OCI-LY7 (cell line): ENCODE data around the gene C1orf21. TPM values are rescaled to one million over a fixed set of nuclear protein-coding genes. Genes with fewer than 3 reads are reported as not detected.

Experiments
- BruUV-seq: library from RNA; stranded (reverse); fragments of 400-500 nt; replicated peaks from 2 replicates; lab custom pipeline; 2021; lab: Mats Ljungman, UMichigan
- CTCF ChIA-PET: fragments of 300-600 bp; sonication (Branson Sonifier 250); formaldehyde crosslinking; loops from one replicate; lab custom pipeline; 2022; ENCODE audit warnings: antibody characterized with exemption; ENCODE audit not compliant: unreplicated experiment; lab: Charles Lee
- POLR2A ChIA-PET: fragments of 300-600 bp; sonication (Branson Sonifier 250); formaldehyde crosslinking; loops from one replicate; lab custom pipeline; 2022; ENCODE audit warnings: antibody characterized with exemption; lab: Charles Lee
- DNase-seq: peaks from one replicate; pipeline ENCODE4 v3.0.0-alpha.2; 2015; ENCODE audit warnings: low spot score
- H2AFZ ChIP-seq: fragments of 200-600 bp; sonication (generic), shearing (Covaris generic); 2 replicates; pipeline ENCODE4 v1.6.1; 2014; ENCODE audit warnings: mild to moderate bottlenecking, antibody characterized with exemption, low read length, moderate library complexity
- H3K27ac ChIP-seq: fragments of 200-600 bp; sonication (generic); 2 replicates; pipeline ENCODE4 v1.5.1; 2014; ENCODE audit warnings: mixed run types, low read depth, mild to moderate bottlenecking, moderate library complexity, low read length, inconsistent platforms; ENCODE audit not compliant: poor library complexity, severe bottlenecking
- H3K36me3 ChIP-seq: fragments of 200-600 bp; sonication (generic); 2 replicates; pipeline ENCODE4 v1.6.1; 2014; ENCODE audit warnings: mild to moderate bottlenecking, antibody characterized with exemption, low read length, moderate library complexity, mixed read lengths; ENCODE audit not compliant: insufficient read depth
- H3K4me1 ChIP-seq: fragments of 200-600 bp; sonication (generic); 2 replicates; pipeline ENCODE4 v1.5.1; 2014; ENCODE audit warnings: mild to moderate bottlenecking, low read length; ENCODE audit not compliant: insufficient read depth, poor library complexity, severe bottlenecking
- H3K4me2 ChIP-seq: fragments of 200-600 bp; sonication (generic); 2 replicates; pipeline ENCODE4 v1.6.1; 2014; ENCODE audit warnings: mild to moderate bottlenecking, low read length
- H3K4me3 ChIP-seq: fragments of 200-600 bp; sonication (generic); 2 replicates; pipeline ENCODE4 v1.5.1; 2014; ENCODE audit warnings: mild to moderate bottlenecking, low read depth, low read length; ENCODE audit not compliant: poor library complexity, severe bottlenecking
- H3K79me2 ChIP-seq: fragments of 200-600 bp; sonication (generic); 2 replicates; pipeline ENCODE4 v1.6.1; 2016; ENCODE audit warnings: low read depth, mild to moderate bottlenecking, low read length, moderate library complexity, mixed read lengths; ENCODE audit not compliant: insufficient read depth
- H3K9me2 ChIP-seq: fragments of 200-600 bp; sonication (generic); 2 replicates; pipeline ENCODE4 v1.6.1; 2016; ENCODE audit warnings: mild to moderate bottlenecking, low read length, mixed read lengths; ENCODE audit not compliant: insufficient read depth
- H3K9me3 ChIP-seq: fragments of 200-600 bp; sonication (generic); 2 replicates; pipeline ENCODE4 v1.6.1; 2014; ENCODE audit warnings: mild to moderate bottlenecking, mixed run types, low read length, mixed read lengths
- H4K20me1 ChIP-seq: fragments of 200-600 bp; sonication (generic); 2 replicates; pipeline ENCODE4 v1.6.1; 2014; ENCODE audit warnings: mild to moderate bottlenecking, antibody characterized with exemption, low read length, moderate library complexity, mixed read lengths; ENCODE audit not compliant: insufficient read depth
- EZH2phosphoT487 ChIP-seq: fragments of 200-600 bp; sonication (generic); IDR thresholded peaks from 2 replicates; pipeline ENCODE4 v1.6.1; 2018; ENCODE audit warnings: low read depth, borderline replicate concordance, mild to moderate bottlenecking, mixed run types, antibody characterized with exemption, low read length, moderate library complexity, mixed read lengths
- intact Hi-C: fragments of 100-400 bp; cut with micrococcal nuclease; formaldehyde crosslinking; loops from one replicate; pipeline ENCODE4 v1.10.0; 2022; ENCODE audit not compliant: unreplicated experiment
- total RNA-seq, 2 experiments: library from RNA; depleted of rRNA in 1 of 2; stranded (reverse); fragments of >200 nt in 1 of 2; shearing (Covaris generic) in 1 of 2; gene quantifications; 2 replicates each; pipeline ENCODE4 v1.2.3, GENCODE V29; 2014 to 2022
- TF ChIP-seq, protein P1 (sequence below): fragments of 200-600 bp; sonication (generic); conservative IDR thresholded peaks from 2 replicates; pipeline ENCODE4 v1.5.1; 2014; ENCODE audit warnings: mild to moderate bottlenecking, antibody characterized with exemption, low read length, moderate library complexity, mixed read lengths

The C1orf21 gene
- total RNA-seq, 2 experiments from 2014 or later, result not detected

DNA sequence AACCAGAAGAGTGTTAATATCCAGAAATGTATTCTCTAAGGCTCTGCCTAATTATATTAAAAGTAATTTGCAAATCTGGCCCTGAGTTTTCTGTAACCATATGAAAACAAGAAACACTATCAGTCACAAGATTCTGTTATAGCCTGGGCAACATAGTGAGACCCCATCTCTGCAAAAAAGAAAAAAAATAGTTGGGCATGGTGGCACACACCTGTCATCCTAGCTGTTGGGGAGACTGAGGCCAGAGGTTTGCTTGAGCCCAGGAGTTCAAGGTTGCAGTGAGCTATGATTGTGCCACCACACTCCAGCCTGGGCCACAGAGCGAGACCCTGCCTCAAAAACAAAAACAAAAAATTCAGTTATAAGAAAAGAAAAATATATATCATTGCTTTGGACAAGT lies 25.6 kb downstream of the C1orf21 start:
- Histone ChIP-seq H3K9me2 (no peaks in the 10 kb centered on the region), H3K9me3 (no peaks in the 10 kb centered on the region), H3K36me3 (no peaks in the 10 kb centered on the region), H3K4me3 (no peak overlapping the region), H3K4me1 (no peaks in the 10 kb centered on the region), H4K20me1 (no peaks in the 10 kb centered on the region), H2AFZ (no peak overlapping the region), H3K4me2 (no peak overlapping the region), H3K79me2 (no peaks in the 10 kb centered on the region), H3K27ac (no peak overlapping the region)
- ChIA-PET CTCF (no interaction called here), POLR2A (no interaction called here)
- BruUV-seq, result no TSS peak
- no peak for DNase-seq
- intact Hi-C loops, result no loop called here
- TF ChIP-seq, protein P1, sequence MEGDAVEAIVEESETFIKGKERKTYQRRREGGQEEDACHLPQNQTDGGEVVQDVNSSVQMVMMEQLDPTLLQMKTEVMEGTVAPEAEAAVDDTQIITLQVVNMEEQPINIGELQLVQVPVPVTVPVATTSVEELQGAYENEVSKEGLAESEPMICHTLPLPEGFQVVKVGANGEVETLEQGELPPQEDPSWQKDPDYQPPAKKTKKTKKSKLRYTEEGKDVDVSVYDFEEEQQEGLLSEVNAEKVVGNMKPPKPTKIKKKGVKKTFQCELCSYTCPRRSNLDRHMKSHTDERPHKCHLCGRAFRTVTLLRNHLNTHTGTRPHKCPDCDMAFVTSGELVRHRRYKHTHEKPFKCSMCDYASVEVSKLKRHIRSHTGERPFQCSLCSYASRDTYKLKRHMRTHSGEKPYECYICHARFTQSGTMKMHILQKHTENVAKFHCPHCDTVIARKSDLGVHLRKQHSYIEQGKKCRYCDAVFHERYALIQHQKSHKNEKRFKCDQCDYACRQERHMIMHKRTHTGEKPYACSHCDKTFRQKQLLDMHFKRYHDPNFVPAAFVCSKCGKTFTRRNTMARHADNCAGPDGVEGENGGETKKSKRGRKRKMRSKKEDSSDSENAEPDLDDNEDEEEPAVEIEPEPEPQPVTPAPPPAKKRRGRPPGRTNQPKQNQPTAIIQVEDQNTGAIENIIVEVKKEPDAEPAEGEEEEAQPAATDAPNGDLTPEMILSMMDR, result no peak
- no peak for TF ChIP-seq EZH2phosphoT487

DNA sequence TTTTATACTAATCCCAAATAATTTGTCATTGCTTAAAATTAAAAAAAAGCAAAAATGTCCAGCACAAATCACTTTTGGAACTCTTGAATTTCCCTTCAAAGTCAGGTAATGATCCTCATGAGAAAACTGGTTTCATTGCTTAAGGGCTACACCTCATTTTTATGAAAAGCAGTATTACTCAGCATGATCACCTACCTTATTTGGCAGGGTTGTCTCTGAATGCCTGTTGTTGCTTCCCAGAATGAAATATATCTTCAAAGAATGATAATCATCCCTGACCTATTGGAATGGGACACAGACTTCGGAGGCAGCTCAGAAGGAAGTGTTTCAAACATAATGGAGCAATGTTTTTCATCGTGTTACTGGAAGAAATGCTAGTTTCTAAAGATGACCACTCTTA lies 29.7 kb downstream of the C1orf21 start:
- TF ChIP-seq, protein P1, result no peak
- TF ChIP-seq EZH2phosphoT487, result no peak

DNA sequence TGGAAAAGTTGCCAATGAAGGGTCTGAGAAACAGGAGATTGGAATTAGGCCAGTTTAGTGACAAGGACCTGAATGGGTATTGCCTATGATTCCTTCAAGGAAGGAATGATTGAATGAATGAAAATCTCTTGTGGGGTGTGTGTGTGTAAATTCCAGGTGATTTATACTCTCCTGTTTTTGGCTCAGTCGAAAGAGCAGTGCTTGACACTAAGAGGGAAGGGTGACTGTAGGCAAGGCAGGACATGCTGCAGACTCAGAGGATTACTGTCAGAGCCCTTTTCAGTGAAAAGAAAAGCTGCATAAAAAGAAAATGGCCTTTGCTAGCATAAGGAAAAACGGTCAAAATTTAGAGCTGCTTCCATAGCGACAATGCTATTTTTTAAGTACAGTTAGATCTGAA lies 30.1 kb downstream of the C1orf21 start:
- no peaks in the 10 kb centered on the region for H3K9me3 ChIP-seq
- no peaks in the 10 kb centered on the region for H3K4me1 ChIP-seq
- no peak overlapping the region for H3K27ac ChIP-seq
- H3K79me2 ChIP-seq, result no peaks in the 10 kb centered on the region
- no TSS peak for BruUV-seq
- no peaks in the 10 kb centered on the region for H3K9me2 ChIP-seq
- no peaks in the 10 kb centered on the region for H4K20me1 ChIP-seq
- no peak overlapping the region for H3K4me3 ChIP-seq
- intact Hi-C loops, result no loop called here
- no peak for DNase-seq
- ChIA-PET POLR2A (no interaction called here), CTCF (no interaction called here)
- no peak overlapping the region for H3K4me2 ChIP-seq
- no peak overlapping the region for H2AFZ ChIP-seq
- no peaks in the 10 kb centered on the region for H3K36me3 ChIP-seq
- TF ChIP-seq EZH2phosphoT487, result no peak
- TF ChIP-seq, protein P1, result no peak

More for the DNA sequence above, 29.7 kb downstream of the C1orf21 start:
- Histone ChIP-seq H2AFZ (no peak overlapping the region), H4K20me1 (no peaks in the 10 kb centered on the region), H3K36me3 (no peaks in the 10 kb centered on the region), H3K9me2 (no peaks in the 10 kb centered on the region), H3K9me3 (no peaks in the 10 kb centered on the region), H3K4me2 (no peak overlapping the region), H3K27ac (no peak overlapping the region), H3K4me3 (no peak overlapping the region), H3K79me2 (no peaks in the 10 kb centered on the region), H3K4me1 (no peaks in the 10 kb centered on the region)
- CTCF ChIA-PET, result no interaction called here
- intact Hi-C loops, result no loop called here
- DNase-seq, result no peak
- POLR2A ChIA-PET, result no interaction called here
- BruUV-seq, result no TSS peak
